HG03025 (cell line): Measurements from ENCODE around the gene CD226.
"Not testable (repeated sequence)": the region's sequence is repeated elsewhere in the genome, so short reads cannot be mapped to it uniquely, and the experiment has no call there.

ENCODE experiments used
- ATAC-seq: cut with Tn5 transposase; IDR thresholded peaks from one replicate; pipeline ENCODE4 v1.9.1; 2021; ENCODE audit warnings: mild to moderate bottlenecking, moderate library complexity; ENCODE audit not compliant: unreplicated experiment, low FRiP score

The CD226 gene

DNA sequence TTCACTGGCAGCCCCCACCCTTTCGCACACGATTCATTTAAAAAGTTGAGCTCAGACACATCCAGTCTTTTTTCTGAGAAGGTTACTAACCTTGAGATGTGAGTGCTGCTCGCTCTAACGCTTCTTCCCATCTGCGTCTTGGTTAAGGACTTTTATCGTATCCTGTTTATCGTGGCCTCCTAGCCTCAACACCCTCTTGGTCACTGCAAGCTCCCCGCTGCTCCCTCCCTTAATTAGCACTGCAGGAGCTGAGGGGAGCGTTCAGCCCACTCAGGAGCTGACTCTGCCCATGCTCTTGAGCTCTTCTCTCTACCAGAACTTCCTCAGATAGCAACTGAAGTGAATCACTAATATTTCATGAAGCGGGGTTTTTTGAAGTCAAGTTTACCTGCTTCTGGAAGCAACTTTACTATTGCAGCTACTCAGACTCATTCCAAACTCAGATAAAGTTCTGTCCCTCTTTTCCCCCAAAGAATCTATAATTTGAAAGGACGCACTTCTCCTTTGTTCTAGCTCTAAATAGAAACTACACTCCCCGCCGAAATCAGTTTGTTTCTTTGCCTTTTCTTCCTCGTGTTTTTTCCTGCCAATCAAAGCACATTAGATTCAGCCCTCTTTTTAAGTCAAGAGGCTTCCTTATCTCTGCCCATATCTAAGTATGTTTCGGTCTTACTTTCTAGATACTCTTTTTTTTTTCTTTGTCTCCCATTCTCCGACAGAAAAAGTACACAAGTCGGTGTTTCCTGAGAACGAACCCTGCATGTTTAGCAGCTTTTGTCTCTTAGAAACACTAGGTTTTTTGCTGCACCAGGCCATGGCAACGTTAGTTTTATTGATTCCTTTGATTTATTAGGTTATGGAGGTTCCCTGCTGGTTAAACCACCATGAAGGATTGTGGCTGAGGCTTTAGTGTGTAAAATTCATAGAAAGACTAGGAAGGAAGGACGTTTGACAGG lies 9.3 kb upstream of the CD226 start:
- peak; percentile 27 for ATAC-seq

DNA sequence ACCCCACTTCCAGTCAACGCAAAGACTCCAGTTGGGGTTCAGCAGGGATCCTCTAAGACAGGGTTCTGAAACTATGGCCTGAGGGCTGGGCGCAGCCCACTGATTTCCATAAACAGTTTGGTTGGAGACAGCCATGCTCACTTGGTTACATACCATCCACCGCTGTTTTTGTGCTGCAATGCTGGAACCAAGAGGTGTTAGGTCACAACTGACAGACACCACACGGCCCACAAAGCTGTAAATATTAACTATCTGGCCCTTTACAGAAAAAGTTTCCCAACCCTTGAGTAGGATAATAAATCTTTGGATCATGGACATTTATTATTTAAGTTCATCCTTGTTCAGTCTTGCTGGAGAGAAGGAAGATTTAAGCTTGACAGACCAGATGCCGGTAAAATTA lies 8.4 kb upstream of the CD226 start:
- ATAC-seq, result peak; percentile 24

DNA sequence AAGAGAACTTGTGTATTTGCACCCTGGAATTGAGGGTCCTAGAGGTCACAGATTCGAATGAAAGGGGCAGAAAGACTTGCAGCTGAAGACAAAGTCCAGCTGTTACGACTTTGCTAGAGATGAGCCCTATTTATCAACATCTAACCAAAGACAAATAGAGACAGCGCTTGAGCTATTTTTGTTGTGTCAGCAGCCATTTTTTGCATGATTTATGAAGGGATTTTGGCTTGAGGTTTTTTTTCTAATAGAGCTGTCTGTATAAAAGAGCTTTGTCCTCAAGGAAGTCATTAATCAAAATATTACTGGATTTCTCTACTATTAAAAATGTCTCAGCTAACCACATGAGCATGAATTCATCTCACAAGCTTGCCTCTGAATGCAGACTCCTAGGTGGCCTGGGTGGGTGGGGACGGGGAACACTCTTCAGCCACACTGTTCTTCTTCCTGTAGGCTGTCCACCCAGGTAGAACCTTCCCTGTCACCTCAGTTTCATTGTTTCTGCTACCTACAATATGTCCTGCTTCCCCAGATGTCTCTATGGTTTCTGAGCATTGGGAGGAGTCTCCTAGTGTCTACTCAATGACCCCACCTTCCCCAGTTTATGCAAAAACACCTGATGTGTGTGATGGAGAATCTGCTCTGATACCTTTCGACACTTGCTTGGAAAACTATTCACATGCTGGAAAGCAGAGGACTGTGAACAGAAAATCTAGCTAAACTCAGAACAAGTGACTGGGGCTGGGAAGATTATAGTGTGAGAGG lies 7.2 kb upstream of the CD226 start:
- ATAC-seq, result peak; percentile 27

DNA sequence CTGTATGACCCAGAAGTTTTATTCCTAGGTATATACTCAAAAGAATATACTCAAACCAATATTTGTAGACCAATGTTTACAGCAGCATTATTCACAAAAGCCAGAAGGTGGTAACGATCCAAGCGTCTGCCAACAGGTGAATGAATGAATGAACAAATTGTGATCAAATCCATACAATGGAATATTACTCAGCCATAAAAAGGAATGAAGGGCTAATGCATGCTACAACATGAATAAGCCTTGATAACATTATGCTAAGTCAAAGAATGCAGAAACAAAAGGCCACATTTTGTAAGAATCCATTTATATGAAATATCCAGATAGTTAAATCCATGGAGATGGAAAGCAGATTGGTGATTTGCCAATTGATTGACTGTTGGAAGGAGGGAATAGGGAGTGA lies 5.5 kb upstream of the CD226 start:
- ATAC-seq, result no peak

DNA sequence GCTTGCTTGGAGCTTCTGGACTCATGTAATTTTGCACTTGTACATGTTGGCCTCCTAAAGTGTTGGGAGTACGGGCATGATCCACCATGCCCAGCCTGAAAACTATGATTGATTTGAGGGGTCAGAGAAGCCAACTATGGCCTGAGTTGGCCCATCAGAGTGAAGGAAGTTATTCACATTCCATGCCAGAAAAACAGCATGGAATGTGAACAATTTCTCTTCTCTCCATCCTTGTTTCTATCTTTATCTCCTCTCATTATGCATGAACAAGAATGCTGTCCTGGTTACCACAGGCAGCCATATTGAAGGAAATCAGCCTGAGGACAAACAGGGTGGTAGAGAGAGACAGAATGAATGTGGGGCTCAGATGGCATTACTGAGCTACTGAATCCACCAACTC lies 3.5 kb upstream of the CD226 start:
- ATAC-seq, result no peak

DNA sequence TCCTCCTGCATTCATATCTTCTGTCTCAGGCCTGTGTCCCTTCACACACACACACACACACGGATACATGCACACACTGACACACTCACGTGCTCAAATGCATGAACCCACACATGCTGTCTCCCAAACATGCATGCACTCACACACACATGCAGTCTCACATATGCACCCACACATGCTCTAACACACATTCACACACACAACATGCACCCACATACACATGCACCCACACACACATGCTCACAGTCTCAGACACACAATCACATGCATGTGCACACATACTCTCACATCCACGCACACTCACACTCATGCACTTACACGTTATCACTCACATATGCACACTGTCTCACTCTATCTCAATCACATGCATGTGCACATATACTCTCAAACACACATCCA lies 1.9 kb upstream of the CD226 start:
- peak; percentile 8 for ATAC-seq

DNA sequence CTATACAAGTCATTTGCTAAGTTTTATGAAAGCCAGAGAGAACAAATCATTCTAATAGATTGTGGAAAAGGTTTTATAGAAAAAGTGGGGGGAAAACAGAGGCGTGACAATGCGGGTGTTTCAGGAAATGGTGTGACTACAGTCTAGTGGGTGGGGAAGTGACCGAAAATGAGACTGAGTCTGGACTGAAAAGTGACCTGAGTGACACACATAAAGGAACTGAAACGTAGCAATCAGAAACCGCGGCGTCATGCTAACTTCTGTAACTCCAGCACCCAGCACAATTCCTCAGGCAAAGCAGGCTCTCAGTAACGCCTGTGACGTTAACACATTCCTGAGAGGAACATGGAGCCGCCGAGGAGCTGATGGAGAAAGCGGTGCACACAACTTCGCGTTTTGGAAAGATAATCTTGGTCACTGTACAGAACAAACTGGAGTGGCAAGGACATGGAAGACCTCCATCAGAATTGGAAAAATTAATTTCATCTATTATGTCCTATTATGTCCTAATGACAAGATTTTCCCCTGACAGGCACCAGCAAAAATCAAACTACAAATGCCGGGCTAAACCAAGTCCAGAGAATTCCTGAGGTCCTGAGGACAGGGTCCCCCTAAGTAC lies 1.4 kb upstream of the CD226 start:
- ATAC-seq, result peak; percentile 87

DNA sequence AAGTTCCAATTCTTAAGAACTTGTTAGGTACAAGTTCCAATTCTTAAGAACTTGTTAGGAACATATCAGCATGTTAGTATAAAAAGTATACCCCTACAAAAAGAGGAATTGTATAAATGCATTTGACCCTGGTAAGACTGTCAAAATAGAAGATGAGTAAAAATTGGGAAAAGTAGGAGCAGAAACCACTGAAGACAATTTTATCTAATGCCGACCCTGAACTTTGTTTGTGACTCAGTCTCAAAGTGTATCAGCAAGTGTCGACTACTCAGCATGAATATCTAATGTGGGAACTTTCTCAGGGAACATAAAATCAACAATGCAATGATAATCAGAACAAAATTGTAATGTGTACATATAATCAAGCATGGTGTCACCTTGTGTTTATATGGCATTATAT lies 583 bp upstream of the CD226 start:
- ATAC-seq, result no peak

DNA sequence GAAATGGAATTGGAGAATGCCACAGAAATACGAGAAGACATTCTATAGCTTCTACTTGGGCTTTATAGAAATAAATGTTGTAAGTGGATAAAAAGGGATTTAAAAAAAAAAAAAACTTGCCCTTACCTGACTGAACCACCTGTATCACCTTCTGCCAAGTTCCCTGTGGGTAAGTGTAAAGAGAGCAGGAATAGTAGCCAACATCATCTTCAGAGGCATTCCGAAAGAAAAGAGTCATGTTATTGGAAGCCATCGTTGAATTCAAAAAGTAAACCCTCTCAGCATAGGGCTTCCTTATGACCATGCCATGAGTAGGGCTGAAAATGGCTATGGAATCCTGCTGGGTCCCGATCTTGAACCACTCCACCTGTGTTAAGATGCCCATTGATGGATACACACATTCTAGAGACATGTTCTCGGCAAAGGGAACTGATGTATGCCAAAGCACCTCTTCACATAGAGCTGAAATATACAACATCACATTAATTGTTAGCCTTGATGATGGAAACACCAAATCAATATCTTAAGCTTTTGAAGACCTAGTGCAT lies 991 bp downstream of the CD226 start:
- no peak for ATAC-seq

DNA sequence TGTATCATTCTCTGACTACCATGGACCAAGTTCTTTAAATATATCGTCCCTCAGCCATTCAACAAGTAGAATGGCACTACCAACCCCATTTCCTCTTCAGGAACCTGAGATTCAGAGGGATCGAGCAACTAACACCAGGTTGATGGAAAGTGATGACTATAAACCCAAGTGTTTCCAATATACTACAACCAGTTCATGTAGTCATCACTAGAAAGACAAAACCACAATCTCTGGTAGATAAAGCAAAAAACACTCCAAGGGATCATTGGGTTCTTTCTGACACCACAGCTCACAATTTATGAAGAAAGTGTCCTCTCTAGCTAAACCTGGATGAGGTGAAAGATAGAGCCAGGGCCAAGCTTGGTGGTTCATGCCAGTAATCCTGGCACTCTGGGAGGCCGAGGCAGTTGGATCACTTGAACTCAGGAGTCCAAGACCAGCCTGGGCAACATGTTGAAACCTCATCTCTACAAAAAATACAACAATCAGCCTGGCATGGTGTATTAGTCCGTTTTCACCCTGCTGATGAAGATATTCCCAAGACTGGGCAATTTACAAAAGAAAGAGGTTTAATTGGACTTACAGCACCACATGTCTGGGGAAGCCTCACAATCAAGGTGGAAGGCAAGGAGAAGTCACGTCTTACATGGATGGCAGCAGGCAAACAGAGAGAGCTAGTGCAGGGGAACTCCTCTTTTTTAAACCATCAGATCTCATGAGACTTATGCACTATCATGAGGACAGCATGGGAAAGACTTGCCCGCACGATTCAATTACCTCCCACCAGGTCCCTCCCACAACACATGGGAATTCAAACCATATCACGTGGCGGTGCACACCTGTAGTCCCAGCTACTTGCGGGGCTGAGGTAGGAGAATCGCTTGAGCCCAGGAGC lies 2.2 kb downstream of the CD226 start:
- ATAC-seq, result no peak

DNA sequence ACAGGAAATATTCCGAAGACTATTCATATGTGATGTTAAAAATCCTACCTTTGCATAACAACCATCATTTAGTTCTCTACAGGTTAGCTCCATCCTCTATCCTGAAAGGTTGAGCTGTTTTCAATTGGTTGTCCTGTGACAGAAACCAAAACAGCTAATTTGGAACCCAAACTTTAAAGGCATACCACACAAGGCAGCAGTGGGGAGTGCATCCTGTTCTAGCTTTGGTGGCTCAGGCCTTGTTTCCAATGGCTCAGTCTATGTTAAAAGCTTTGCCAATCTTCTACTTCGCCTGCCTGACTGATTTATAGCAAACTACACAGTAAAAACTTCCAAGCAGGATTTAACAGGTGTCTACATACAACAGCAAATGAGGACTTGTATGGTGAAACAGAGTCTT lies 3.2 kb downstream of the CD226 start:
- no peak for ATAC-seq

DNA sequence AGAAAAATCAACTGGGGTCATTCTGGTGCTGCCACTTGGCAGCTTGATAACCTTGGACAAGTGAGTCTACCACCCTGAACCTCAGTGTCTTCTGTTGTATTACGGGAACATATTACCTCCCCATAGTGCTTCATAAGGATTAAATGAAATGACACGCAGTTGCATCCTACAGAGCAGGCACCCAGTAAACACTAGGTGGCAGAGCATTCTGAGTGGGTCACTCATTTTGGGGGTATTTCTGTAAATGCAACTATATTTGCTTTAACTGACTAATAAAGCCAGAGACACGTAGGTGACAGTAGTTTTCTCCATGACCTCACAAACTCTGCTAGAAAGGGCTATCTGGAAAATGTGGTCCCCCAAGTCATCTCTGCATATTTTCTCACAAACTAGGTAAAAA lies 4.7 kb downstream of the CD226 start:
- ATAC-seq, result no peak

DNA sequence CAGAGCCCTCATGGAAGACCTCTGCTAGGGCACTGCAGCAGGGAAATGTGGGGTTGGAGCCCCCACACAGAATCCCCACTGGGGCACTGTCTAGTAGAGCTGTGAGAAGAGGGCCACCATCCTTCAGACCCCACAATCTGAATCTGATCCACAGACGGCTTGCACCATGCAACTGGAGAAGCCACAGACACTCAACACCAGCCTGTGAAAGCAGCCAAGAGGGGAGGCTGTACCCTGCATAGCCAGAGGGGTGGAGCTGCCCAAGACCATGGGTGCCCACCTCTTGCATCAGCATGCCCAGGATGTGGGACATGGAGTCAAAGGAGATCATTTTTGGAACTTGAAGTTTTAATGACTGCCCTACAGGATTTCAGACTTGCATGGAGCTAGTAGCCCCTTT lies 6.5 kb downstream of the CD226 start:
- no peak for ATAC-seq

DNA sequence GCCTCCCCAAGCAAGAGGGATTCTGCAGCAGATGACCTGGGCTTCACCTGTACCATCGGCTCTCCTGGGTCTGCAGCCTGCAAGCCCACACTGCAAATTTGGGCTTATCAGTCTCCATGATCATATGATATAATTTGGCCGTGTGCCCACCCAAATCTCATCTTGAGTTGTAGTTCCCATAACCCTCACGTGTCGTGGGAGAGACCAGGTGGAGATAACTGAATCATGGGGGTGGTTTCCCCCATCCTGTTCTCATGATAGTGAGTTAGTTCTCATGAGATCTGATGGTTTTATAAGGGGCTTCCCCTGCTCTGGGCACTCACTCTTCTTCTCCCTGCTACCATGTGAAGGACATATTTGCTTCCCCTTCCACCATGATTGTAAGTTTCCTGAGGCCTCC lies 7.9 kb downstream of the CD226 start:
- ATAC-seq, result not testable (repeated sequence)

DNA sequence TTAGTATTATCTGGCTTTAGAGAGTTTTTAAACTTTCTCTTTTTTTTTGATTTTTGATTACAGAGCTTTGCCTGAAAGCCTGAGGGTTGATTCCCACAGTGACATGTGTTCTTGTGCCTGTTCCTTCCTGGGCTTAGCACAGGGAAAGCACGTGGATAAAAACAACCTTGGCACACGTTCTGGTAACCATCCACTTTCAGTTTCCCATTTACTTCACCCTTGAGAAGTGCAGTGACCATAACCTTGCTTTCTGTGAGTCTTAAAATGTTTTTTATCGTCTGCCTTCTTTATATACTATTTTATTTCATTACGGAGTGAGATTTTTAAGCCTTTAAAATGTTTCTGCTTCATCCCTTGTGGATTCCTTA lies 11.5 kb downstream of the CD226 start:
- ATAC-seq, result no peak

DNA sequence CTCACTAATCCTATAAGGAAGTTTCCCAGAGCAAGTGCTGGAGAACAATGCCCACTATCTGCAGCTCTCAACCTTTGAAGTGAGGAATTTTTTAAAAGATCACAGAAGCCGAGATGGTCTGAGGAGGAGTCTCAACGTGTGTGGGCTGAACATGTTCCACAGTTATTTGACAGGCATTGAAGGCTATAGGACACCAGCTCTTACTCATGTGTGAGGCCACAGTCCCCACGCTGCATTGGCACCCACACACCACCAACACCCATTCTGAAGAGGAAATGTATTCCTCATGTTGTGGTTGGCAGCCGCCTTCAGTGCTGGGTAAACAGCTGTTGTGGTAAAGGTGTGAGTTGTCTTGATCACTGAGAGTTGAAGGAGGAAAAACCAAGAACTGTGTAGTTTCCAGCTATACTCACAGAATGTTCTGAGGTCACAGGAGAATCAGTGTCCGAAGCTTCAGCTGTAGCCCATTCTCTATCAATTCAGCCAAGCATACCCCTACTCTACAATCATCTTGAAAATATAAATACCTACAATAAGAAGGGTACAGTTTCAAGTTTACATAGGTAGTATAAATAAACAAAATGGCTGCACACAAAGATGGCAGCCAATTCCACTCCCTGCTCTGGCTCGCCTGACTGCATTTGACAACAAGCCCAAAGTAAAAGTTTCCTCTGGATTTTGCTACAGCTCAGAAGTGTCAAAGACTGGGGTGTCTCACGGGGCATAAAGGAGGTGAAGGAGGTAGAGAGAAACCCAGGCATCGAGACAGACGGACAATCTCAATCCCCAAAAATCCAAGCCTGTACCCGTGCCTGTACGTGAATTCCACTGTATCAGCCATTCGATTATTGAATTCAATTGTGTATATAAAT lies 12.1 kb downstream of the CD226 start:
- ATAC-seq, result peak; percentile 88

DNA sequence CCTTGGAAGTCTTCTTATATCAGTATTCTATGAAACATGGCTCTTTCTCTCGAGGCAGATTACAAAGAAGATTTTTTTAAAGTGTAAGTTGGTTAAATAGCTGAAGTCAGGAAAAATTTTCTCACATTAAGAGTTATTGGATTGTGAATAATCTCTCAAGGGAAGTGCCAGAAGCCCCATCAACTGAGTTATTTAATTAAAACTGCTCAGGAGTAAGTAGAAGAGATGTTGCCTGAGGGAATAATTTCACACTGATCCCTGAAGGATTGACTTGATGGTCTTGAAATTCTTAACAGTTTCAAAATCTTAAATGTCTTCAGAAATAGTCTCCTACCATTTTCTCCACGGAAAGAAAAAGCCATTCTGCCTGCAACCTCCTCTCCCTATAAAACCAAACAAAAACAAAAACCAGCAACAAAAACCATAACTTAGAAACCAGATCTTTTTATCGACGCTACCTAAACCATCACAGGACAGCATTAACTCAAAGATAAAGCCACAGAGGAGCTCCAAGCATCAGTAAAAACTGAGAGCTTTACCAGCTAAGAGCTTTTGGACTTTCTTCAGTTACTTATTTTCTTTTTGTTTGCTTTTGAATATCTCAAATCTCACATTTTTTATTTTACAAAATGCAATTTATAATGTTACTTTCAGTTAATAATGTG lies 12.9 kb downstream of the CD226 start:
- no peak for ATAC-seq

DNA sequence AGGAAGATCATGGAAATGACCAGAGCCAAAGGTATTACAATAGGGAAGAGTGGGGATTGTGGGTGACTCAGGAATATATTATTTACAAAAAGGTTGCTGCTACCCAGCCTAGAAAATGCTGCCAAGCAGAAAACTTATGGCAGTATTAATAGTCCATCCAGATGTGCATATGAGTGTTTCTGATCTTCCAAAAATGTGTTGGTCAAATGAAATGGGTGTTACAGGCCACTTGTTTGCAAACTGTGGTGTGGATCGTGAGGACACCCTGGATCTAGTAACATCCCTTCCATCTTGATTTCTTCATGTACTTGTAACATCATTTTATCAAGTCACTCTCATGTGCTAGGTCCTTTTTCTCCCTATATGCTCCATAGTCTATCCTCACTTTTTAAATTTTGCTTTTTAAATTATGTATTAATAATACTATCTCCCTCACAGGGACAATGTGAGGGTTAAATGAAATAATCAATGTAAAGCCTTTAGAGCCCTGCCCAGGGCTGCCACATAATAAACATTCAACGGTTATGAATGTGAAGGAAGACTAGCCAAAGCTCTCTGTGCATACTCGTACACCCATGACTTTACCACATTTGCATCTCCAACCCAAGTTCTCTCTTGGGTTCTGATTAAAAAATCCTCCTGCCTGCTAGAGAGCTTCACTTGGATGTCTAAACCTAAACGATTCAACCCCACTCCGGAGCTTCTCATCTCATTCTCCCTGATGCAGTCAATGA lies 18.5 kb downstream of the CD226 start:
- ATAC-seq, result no peak
